Breast epithelium (tissue), 3 donors: Measurements from ENCODE around the gene PDE1C.

Experiments used
- CTCF ChIP-seq, 3 donors: fragments of 450-650 bp; IDR thresholded peaks; one replicate each; pipeline ENCODE4 v1.5.1; 2016 to 2017; ENCODE audit warnings: antibody characterized with exemption in 3 of 3, mild to moderate bottlenecking in 3 of 3, moderate library complexity in 3 of 3
- POLR2A ChIP-seq: fragments of 450-650 bp; IDR thresholded peaks from one replicate; pipeline ENCODE4 v1.6.1; 2016; ENCODE audit warnings: antibody characterized with exemption, mild to moderate bottlenecking, moderate library complexity

GRCh38 chr7:32022966-32023365, 47.2 kb downstream of the PDE1C start:
- TF ChIP-seq CTCF (IDR thresholded peaks at IDR 0.05) = no peak
- no peak for TF ChIP-seq POLR2A
